Measurements from ENCODE around the gene KCNK1.

DNA sequence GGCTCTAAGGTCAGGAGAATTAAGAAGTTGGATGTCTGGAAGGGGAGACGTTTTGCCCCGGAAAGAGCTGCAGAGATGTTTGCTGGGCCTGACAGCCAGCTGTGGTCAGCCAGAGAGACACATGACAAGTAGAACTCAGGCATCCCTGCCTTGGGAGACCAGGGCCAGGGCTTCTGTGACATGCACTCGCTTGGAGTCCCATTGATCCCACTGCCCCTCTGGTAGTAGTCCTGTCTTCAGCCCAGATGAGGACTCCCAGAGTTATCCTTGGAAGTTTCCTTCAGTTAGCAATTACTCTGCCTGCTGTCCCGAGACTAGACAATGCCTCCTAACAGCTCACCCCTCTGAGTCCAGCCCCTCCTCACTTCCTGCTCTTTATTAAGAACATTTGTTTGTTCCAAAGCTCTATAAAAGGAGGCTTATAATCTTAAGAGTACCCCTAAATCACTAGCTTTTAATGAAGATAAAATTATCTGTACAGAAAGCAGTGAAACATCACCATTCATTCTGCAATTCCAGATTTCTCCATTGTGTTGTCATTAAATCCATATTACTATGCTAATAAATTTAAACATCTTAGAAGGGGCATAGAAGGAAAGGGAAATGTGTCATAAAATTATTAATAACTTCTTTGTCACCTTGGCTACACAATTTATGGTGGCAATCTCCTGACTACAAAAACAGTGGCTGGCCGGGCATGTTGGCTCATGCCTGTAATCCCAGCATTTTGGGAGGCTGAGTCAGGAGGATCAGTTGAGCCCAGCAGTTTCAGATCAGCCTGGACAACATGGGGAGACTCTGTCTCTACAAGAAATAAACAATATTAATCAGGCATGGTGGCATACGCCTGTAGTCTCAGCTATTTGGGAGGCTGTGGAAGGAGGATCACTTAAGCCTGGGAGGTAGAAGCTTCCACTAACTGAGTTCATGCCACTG lies 94.2 kb downstream of the KCNK1 start:
- TF ChIP-seq, protein P1, sequence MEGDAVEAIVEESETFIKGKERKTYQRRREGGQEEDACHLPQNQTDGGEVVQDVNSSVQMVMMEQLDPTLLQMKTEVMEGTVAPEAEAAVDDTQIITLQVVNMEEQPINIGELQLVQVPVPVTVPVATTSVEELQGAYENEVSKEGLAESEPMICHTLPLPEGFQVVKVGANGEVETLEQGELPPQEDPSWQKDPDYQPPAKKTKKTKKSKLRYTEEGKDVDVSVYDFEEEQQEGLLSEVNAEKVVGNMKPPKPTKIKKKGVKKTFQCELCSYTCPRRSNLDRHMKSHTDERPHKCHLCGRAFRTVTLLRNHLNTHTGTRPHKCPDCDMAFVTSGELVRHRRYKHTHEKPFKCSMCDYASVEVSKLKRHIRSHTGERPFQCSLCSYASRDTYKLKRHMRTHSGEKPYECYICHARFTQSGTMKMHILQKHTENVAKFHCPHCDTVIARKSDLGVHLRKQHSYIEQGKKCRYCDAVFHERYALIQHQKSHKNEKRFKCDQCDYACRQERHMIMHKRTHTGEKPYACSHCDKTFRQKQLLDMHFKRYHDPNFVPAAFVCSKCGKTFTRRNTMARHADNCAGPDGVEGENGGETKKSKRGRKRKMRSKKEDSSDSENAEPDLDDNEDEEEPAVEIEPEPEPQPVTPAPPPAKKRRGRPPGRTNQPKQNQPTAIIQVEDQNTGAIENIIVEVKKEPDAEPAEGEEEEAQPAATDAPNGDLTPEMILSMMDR (conservative IDR thresholded peaks at IDR 0.05; ENCODE audit: low read depth, low read length): no peak
- TF ChIP-seq EZH2phosphoT487 (IDR thresholded peaks at IDR 0.05; ENCODE audit: borderline replicate concordance, low read length): no peak

Measured in PC-3 (cell line).